ENCODE measurements around the gene PRADC1. TPM values are rescaled to one million over a fixed set of nuclear protein-coding genes. Genes with fewer than 3 reads are reported as not detected.
A peak's percentile ranks its signal among the peaks of the same experiment; 100 is the strongest.

PRADC1 gene
- total and polyA plus RNA-seq, 2 donors (not counting 1 experiment from before 2014, with no cell fraction given): 11.7 to 12.3 TPM

DNA sequence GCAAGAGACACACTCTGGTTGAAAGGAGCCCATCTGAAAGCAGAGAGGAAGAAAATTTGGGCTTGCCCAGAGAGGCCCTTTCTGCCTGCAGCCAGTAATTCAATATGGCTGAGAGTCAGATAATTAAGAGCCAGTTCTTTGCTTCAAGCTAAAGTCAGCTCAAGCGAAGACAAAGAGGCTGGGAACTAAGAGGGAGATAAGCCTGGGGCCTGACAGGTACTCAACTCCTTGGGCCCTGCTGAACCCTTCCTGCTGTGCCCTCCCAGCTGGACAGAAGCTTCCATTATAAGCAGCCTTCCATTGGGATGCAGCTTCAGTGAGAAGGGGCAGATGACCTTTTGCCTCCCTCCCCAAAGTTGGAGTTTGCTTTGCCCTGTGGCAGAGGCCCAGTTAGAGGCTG is 39.2 kb upstream of the PRADC1 start:
- Histone ChIP-seq H3K9me3 (ENCODE audit: control insufficient read depth, insufficient read depth, low read depth, low read length) (no peaks in the 10 kb centered on the region), H3K4me3 (replicated peaks in 1 of 4; ENCODE audit: control extremely low read depth in 1 of 4, insufficient read depth in 1 of 4, low read depth in 3 of 4, low read length in 4 of 4) (no peak overlapping the region), H3K79me2 (ENCODE audit: control insufficient read depth, insufficient read depth, low read length) (no peaks in the 10 kb centered on the region), H3K4me2 (ENCODE audit: extremely low read depth, insufficient read depth, low read length) (no peak overlapping the region), H3K27ac (ENCODE audit: insufficient read depth, low read length) (no peak overlapping the region), H3K36me3 (ENCODE audit: control insufficient read depth, insufficient read depth, low read length) (no peaks in the 10 kb centered on the region), H4K20me1 (ENCODE audit: control insufficient read depth, extremely low read depth, insufficient read depth, low read length) (no peaks in the 10 kb centered on the region), H3K4me1 (ENCODE audit: control insufficient read depth, extremely low read depth, insufficient read depth, low read length) (no peaks in the 10 kb centered on the region), H2AFZ (ENCODE audit: low read length) (no peak overlapping the region), H3K27me3 (ENCODE audit: control insufficient read depth, insufficient read depth, low read length) (peaks cover 37% of the 10 kb centered on the region), H3K9ac (ENCODE audit: insufficient read depth, low read length) (no peak overlapping the region)
- TF ChIP-seq EZH2 (IDR thresholded peaks at IDR 0.05; ENCODE audit: low read length, missing control alignments): no peak
- TF ChIP-seq, protein P1, sequence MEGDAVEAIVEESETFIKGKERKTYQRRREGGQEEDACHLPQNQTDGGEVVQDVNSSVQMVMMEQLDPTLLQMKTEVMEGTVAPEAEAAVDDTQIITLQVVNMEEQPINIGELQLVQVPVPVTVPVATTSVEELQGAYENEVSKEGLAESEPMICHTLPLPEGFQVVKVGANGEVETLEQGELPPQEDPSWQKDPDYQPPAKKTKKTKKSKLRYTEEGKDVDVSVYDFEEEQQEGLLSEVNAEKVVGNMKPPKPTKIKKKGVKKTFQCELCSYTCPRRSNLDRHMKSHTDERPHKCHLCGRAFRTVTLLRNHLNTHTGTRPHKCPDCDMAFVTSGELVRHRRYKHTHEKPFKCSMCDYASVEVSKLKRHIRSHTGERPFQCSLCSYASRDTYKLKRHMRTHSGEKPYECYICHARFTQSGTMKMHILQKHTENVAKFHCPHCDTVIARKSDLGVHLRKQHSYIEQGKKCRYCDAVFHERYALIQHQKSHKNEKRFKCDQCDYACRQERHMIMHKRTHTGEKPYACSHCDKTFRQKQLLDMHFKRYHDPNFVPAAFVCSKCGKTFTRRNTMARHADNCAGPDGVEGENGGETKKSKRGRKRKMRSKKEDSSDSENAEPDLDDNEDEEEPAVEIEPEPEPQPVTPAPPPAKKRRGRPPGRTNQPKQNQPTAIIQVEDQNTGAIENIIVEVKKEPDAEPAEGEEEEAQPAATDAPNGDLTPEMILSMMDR (conservative IDR thresholded peaks at IDR 0.05 in 1 of 2, IDR thresholded peaks at IDR 0.05 in 1 of 2; ENCODE audit: low read depth in 1 of 2, low read length in 2 of 2): no peak
- no peak for DNase-seq (ENCODE audit: low read depth in 2 of 2)

GRCh38 chr2:73269686-73270465 is 36.8 kb upstream of the PRADC1 start:
- DNase-seq (ENCODE audit: low read depth in 2 of 2): no peak
- no peak overlapping the region for H3K4me2 ChIP-seq (ENCODE audit: extremely low read depth, insufficient read depth, low read length)

More at GRCh38 chr2:73269686-73270465, 36.8 kb upstream of the PRADC1 start:
- H3K27ac ChIP-seq (ENCODE audit: insufficient read depth, low read length): no peak overlapping the region
- H3K4me1 ChIP-seq (ENCODE audit: control insufficient read depth, extremely low read depth, insufficient read depth, low read length): no peaks in the 10 kb centered on the region
- H4K20me1 ChIP-seq (ENCODE audit: control insufficient read depth, extremely low read depth, insufficient read depth, low read length): no peaks in the 10 kb centered on the region
- no peaks in the 10 kb centered on the region for H3K36me3 ChIP-seq (ENCODE audit: control insufficient read depth, insufficient read depth, low read length)
- H3K27me3 ChIP-seq (ENCODE audit: control insufficient read depth, insufficient read depth, low read length): peaks cover 38% of the 10 kb centered on the region
- H3K4me3 ChIP-seq (replicated peaks in 1 of 4; ENCODE audit: control extremely low read depth in 1 of 4, insufficient read depth in 1 of 4, low read depth in 3 of 4, low read length in 4 of 4): no peak overlapping the region
- TF ChIP-seq EZH2 (IDR thresholded peaks at IDR 0.05; ENCODE audit: low read length, missing control alignments): peak; percentile 57
- TF ChIP-seq, protein P1 (conservative IDR thresholded peaks at IDR 0.05 in 1 of 2, IDR thresholded peaks at IDR 0.05 in 1 of 2; ENCODE audit: low read depth in 1 of 2, low read length in 2 of 2): no peak
- no peaks in the 10 kb centered on the region for H3K9me3 ChIP-seq (ENCODE audit: control insufficient read depth, insufficient read depth, low read depth, low read length)
- no peaks in the 10 kb centered on the region for H3K79me2 ChIP-seq (ENCODE audit: control insufficient read depth, insufficient read depth, low read length)
- H3K9ac ChIP-seq (ENCODE audit: insufficient read depth, low read length): no peak overlapping the region
- no peak overlapping the region for H2AFZ ChIP-seq (ENCODE audit: low read length)

All from fibroblast of lung (primary cell).